BJ (cell line): Measurements from ENCODE around the gene KIF3C. TPM values are rescaled to one million over a fixed set of nuclear protein-coding genes. Genes with fewer than 3 reads are reported as not detected.

ENCODE experiments used
- CTCF ChIA-PET: fragments of 350-600 bp; formaldehyde crosslinking; extraction: SDS; loops from one replicate; lab custom pipeline; 2021; ENCODE audit warnings: antibody characterized with exemption, inconsistent platforms; lab: Yijun Ruan, JAX
- POLR2A ChIA-PET: fragments of 300-600 bp; sonication (Branson Sonifier 250); formaldehyde crosslinking; extraction: SDS; loops from one replicate; lab custom pipeline; 2021; ENCODE audit warnings: antibody characterized with exemption; lab: Charles Lee
- DNase-seq: peaks from one replicate; pipeline ENCODE4 v3.0.0-alpha.2; 2011; ENCODE audit warnings: low read depth
- H3K27me3 ChIP-seq: 2 replicates; pipeline ENCODE4 v1.6.0; 2011; ENCODE audit warnings: low read length; ENCODE audit not compliant: control insufficient read depth, insufficient read depth
- H3K36me3 ChIP-seq: 2 replicates; pipeline ENCODE4 v1.5.1; 2011; ENCODE audit warnings: low read length; ENCODE audit not compliant: control insufficient read depth, insufficient read depth
- H3K4me3 ChIP-seq: 2 replicates; pipeline ENCODE4 v1.5.1; 2011; ENCODE audit warnings: low read depth, mild to moderate bottlenecking, control low read depth, low read length
- polyA plus RNA-seq: library from polyadenylated mRNA; depleted of rRNA; stranded (reverse); fragments of >200 nt; gene quantifications from 2 replicates; pipeline ENCODE4 v1.2.3, GENCODE V29; 2011
- TF ChIP-seq, protein P1 (sequence below): IDR thresholded peaks from 2 replicates; pipeline ENCODE4 v1.5.1; 2011; ENCODE audit warnings: low read depth, mild to moderate bottlenecking, control low read depth, inconsistent platforms, low read length, moderate library complexity; ENCODE audit not compliant: insufficient read depth

The KIF3C gene
- polyA plus RNA-seq, 1 experiment = 6.6 TPM

DNA sequence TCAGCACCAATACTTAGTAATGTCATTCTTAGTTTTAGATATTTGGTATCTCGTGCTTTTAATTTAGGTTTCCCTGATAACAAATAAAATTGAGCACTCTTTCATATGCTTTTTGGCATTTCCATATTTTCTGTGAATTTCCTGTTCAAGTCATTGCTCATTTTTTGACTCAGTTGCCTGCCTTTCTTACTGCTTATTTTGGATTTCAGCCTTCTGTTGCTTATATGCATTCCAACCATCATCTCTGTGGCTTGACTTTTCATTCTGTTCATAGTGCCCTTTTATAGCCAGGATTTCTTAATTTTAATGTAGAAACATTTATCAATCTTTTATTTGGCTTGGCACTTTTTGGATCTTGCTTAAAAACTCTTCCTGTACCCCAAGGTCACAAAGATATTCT, 14.5 kb upstream of the KIF3C start:
- Histone ChIP-seq H3K36me3 (no peaks in the 10 kb centered on the region), H3K27me3 (no peaks in the 10 kb centered on the region), H3K4me3 (no peak overlapping the region)
- TF ChIP-seq, protein P1, sequence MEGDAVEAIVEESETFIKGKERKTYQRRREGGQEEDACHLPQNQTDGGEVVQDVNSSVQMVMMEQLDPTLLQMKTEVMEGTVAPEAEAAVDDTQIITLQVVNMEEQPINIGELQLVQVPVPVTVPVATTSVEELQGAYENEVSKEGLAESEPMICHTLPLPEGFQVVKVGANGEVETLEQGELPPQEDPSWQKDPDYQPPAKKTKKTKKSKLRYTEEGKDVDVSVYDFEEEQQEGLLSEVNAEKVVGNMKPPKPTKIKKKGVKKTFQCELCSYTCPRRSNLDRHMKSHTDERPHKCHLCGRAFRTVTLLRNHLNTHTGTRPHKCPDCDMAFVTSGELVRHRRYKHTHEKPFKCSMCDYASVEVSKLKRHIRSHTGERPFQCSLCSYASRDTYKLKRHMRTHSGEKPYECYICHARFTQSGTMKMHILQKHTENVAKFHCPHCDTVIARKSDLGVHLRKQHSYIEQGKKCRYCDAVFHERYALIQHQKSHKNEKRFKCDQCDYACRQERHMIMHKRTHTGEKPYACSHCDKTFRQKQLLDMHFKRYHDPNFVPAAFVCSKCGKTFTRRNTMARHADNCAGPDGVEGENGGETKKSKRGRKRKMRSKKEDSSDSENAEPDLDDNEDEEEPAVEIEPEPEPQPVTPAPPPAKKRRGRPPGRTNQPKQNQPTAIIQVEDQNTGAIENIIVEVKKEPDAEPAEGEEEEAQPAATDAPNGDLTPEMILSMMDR = no peak
- POLR2A ChIA-PET = no interaction called here
- CTCF ChIA-PET = no interaction called here
- no peak for DNase-seq

DNA sequence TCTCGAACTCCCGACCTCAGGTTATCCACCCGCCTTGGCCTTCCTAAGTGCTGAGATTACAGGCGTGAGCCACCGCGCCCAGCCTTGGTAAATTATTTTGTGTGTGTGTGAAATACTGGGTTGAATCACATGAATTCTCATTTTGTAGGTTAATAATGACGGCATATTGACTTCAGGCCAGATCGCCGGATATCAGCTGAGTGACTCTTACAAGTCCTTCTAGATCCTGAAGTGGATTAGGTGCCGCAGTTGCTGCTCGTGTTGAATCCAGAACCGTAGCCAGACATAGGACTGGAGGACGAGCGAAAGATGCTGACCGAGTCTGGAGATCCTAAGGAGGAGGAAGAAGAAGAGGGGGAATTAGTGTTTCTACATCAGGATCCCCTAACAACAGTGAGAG, 12.2 kb upstream of the KIF3C start:
- no peak overlapping the region for H3K4me3 ChIP-seq
- TF ChIP-seq, protein P1 = no peak
- H3K27me3 ChIP-seq = no peaks in the 10 kb centered on the region
- CTCF ChIA-PET = interaction anchor here (1.1 to 1.2 kb wide), 2 partner anchors 14 to 40 kb away, joined by 3 read pairs; partner anchors contain the start of gene RAB10
- POLR2A ChIA-PET = no interaction called here
- DNase-seq = no peak
- no peaks in the 10 kb centered on the region for H3K36me3 ChIP-seq

DNA sequence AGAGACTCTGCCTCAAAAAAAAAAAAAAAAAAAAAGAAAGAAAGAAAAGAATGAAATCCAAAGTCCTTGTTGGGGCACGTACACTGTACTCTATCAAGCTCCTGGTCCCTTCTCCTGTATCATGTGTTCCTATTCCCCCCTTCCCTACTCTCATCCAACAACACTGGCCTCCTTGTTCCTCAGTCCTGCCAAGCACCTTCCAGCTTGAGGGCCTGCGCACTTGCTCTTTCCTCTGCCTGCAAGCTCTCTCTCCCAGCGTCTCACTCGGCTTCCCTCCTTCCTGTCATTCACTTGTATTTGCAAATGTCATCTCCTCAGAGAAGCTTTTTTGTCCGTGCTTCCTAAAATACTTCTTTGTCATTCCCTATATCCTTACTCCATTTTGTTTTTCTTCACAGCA, 10.8 kb upstream of the KIF3C start:
- CTCF ChIA-PET = interaction anchor here (0.8 to 1.0 kb wide), 2 partner anchors 19 to 191 kb away, joined by 3 read pairs; no protein-coding TSS in a partner anchor
- POLR2A ChIA-PET = no interaction called here

DNA sequence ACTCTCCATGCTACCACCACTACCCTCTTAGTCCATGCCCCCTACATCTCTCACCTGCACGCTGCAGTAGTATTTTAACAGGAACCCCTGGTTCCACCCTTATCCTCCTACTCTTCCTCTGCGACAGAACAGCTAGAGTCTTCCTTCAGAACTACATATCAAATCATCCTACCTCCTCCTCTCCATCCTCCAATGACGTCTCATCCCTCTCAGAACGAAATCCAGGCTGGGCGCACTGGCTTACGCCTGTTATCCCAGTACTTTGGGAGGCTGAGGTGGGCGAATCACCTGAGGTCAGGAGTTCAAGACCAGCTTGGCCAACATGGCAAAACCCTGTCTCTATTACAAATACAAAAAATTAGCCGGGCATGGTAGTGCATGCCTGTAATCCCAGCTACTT, 10.3 kb upstream of the KIF3C start:
- DNase-seq = no peak
- Histone ChIP-seq H3K27me3 (no peaks in the 10 kb centered on the region), H3K36me3 (no peaks in the 10 kb centered on the region), H3K4me3 (no peak overlapping the region)
- CTCF ChIA-PET = interaction anchor here (0.8 to 1.8 kb wide), 2 partner anchors 14 to 19 kb away, joined by 3 to 8 read pairs; no protein-coding TSS in a partner anchor
- TF ChIP-seq, protein P1 = no peak
- POLR2A ChIA-PET = no interaction called here

More for the DNA sequence above, 10.8 kb upstream of the KIF3C start:
- H3K36me3 ChIP-seq = no peaks in the 10 kb centered on the region
- TF ChIP-seq, protein P1 = no peak
- no peaks in the 10 kb centered on the region for H3K27me3 ChIP-seq
- DNase-seq = no peak
- H3K4me3 ChIP-seq = no peak overlapping the region

DNA sequence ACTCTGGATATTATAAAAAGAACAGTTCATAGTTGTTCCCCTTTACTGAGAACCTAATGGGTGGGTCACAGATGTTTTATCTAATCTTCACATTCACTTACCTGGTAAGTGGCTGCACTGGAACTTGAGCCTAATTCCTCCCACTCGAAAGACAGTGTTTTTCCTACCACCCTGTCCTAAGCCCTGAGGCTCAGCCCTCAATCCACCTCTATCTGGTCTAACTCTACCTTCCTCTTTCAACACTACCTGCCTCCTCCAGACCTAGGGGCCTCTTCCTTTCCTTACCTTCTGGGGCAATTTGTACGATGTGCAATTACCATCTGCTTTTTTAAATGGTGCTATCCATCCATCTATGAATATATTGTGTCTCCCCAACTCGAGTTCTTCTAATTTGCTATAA, 9.7 kb upstream of the KIF3C start:
- no peak for DNase-seq
- POLR2A ChIA-PET = no interaction called here
- Histone ChIP-seq H3K27me3 (no peaks in the 10 kb centered on the region), H3K36me3 (no peaks in the 10 kb centered on the region), H3K4me3 (no peak overlapping the region)
- TF ChIP-seq, protein P1 = no peak
- CTCF ChIA-PET = interaction anchor here (0.7 to 2.1 kb wide), 17 partner anchors 8 to 586 kb away, joined by 3 to 23 read pairs (median 4); partner anchors contain the start of genes ASXL2, HADHA, HADHB and KIF3C
